HepG2 (cell line): Measurements from ENCODE around the gene TMEM260. TPM values are rescaled to one million over a fixed set of nuclear protein-coding genes. Genes with fewer than 3 reads are reported as not detected.

Source experiments
- ATAC-seq: fragments of 200-7000 bp; cut with Tn5 transposase; 3 replicates; pipeline ENCODE4 v1.9.1; 2020; ENCODE audit warnings: mild to moderate bottlenecking, moderate library complexity
- BruUV-seq: library from RNA; stranded (reverse); fragments of 400-500 nt; replicated peaks from 2 replicates; lab custom pipeline; 2021; lab: Mats Ljungman, UMichigan
- CTCF ChIA-PET: fragments of 300-600 bp; formaldehyde crosslinking; extraction: SDS; loops from one replicate; lab custom pipeline; 2021; ENCODE audit warnings: low total read pairs, inconsistent platforms, low intra/inter-chr PET ratio; lab: Yijun Ruan, JAX
- POLR2A ChIA-PET: fragments of 350-600 bp; sonication (Branson Sonifier 250); formaldehyde crosslinking; loops from one replicate; lab custom pipeline; 2020; ENCODE audit warnings: antibody characterized with exemption, inconsistent platforms; lab: Yijun Ruan, JAX
- DNase-seq: peaks from one replicate; pipeline ENCODE4 v3.0.0-alpha.2; 2015; ENCODE audit warnings: low spot score
- FAIRE-seq: peaks from 3 replicates; lab custom pipeline; 2011; peaks lifted over from hg19 to GRCh38; lab: Jason Lieb, UNC
- H2AFZ ChIP-seq: one replicate; pipeline ENCODE4 v1.6.1; 2011; ENCODE audit warnings: low read length, inconsistent platforms
- H3K27ac ChIP-seq: fragments of 300-600 bp; 3 replicates; pipeline ENCODE4 v1.8.0; 2011; ENCODE audit warnings: mixed run types, mild to moderate bottlenecking, mixed read lengths, low read length, inconsistent platforms; ENCODE audit not compliant: insufficient read depth; ENCODE audit errors: extremely low read length
- H3K27me3 ChIP-seq, 2 experiments: fragments of 200-600 bp in 1 of 2; 2 replicates in 1 of 2; 3 replicates in 1 of 2; pipeline versions ENCODE4 v1.6.0 to v1.8.0; 2011; ENCODE audit warnings: low read length in 2 of 2, mild to moderate bottlenecking in 2 of 2, moderate library complexity in 2 of 2, inconsistent platforms in 1 of 2; ENCODE audit not compliant: insufficient read depth in 2 of 2, control insufficient read depth in 1 of 2
- H3K36me3 ChIP-seq, 2 experiments: fragments of 200-600 bp in 1 of 2; replicated peaks in 1 of 2; 2 replicates in 1 of 2; 3 replicates in 1 of 2; pipeline versions ENCODE4 v1.5.1 to v1.8.0; 2011; ENCODE audit warnings: low read length in 2 of 2, inconsistent platforms in 1 of 2; ENCODE audit not compliant: insufficient read depth in 2 of 2, control insufficient read depth in 1 of 2
- H3K4me1 ChIP-seq: 2 replicates; pipeline ENCODE4 v1.5.1; 2012; ENCODE audit warnings: low read length, inconsistent platforms; ENCODE audit not compliant: insufficient read depth
- H3K4me2 ChIP-seq: 2 replicates; pipeline ENCODE4 v1.6.0; 2011; ENCODE audit warnings: low read depth, low read length, inconsistent platforms
- H3K4me3 ChIP-seq, 3 experiments: fragments of 200-600 bp in 1 of 3; sonication (generic), shearing (Covaris generic) in 1 of 3; replicated peaks in 1 of 3; 2 replicates each; pipeline ENCODE4 v1.5.1; 2011 to 2016; ENCODE audit warnings: low read length in 3 of 3, inconsistent platforms in 2 of 3, low read depth in 2 of 3, mild to moderate bottlenecking in 2 of 3, control low read depth in 1 of 3, mixed read lengths in 1 of 3; ENCODE audit not compliant: insufficient read depth in 1 of 3
- H3K79me2 ChIP-seq: one replicate; pipeline ENCODE4 v1.6.1; 2011; ENCODE audit warnings: low read length, inconsistent platforms; ENCODE audit not compliant: insufficient read depth
- H3K9ac ChIP-seq: 2 replicates; pipeline ENCODE4 v1.6.0; 2011; ENCODE audit warnings: mild to moderate bottlenecking, low read depth, low read length, inconsistent platforms; ENCODE audit not compliant: insufficient read depth
- H3K9me3 ChIP-seq: 2 replicates; pipeline ENCODE4 v1.5.1; 2012; ENCODE audit warnings: mild to moderate bottlenecking, low read length
- H4K20me1 ChIP-seq: 2 replicates; pipeline ENCODE4 v1.6.0; 2011; ENCODE audit warnings: inconsistent platforms, mild to moderate bottlenecking, low read length, moderate library complexity; ENCODE audit not compliant: insufficient read depth
- BHLHE40 ChIP-seq: IDR thresholded peaks from 2 replicates; pipeline ENCODE4 v1.6.1; 2011; ENCODE audit warnings: low read length, improper control_type of control experiment
- HMG20B ChIP-seq: conservative IDR thresholded peaks from 2 replicates; pipeline ENCODE4 v1.6.1; 2016; ENCODE audit warnings: missing genetic modification reagents, missing compliant biosample characterization
- JUN ChIP-seq: sonication (generic); formaldehyde crosslinking; IDR thresholded peaks from 2 replicates; pipeline ENCODE4 v1.4.0; 2020; ENCODE audit warnings: mild to moderate bottlenecking, missing genetic modification reagents
- JUND ChIP-seq: sonication (generic); formaldehyde crosslinking; IDR thresholded peaks from 2 replicates; pipeline ENCODE4 v1.8.0; 2022; ENCODE audit warnings: mild to moderate bottlenecking, missing genetic modification reagents
- POLR2AphosphoS2 ChIP-seq: IDR thresholded peaks from 2 replicates; pipeline ENCODE4 v1.6.1; 2011; ENCODE audit warnings: low read depth, low read length, improper control_type of control experiment
- SP140L ChIP-seq: sonication (generic); formaldehyde crosslinking; IDR thresholded peaks from 2 replicates; pipeline ENCODE4 v1.4.0; 2020; ENCODE audit warnings: missing genetic modification reagents, borderline replicate concordance
- TBL1XR1 ChIP-seq: fragments of 150-350 bp; IDR thresholded peaks from 2 replicates; pipeline ENCODE4 v1.6.1; 2014; ENCODE audit warnings: borderline replicate concordance, low read length; ENCODE audit not compliant: partially characterized antibody
- TBX2 ChIP-seq: sonication (generic); formaldehyde crosslinking; IDR thresholded peaks from 2 replicates; pipeline ENCODE4 v1.5.0; 2020; ENCODE audit warnings: missing genetic modification reagents, mild to moderate bottlenecking, borderline replicate concordance
- TFAP4 ChIP-seq: sonication (generic); IDR thresholded peaks from 2 replicates; pipeline ENCODE4 v1.6.1; 2016; ENCODE audit warnings: low read depth, borderline replicate concordance
- ZKSCAN8 ChIP-seq: IDR thresholded peaks from 2 replicates; pipeline ENCODE4 v1.6.1; 2016; ENCODE audit warnings: borderline replicate concordance, missing genetic modification reagents, missing compliant biosample characterization
- ZNF142 ChIP-seq: sonication (generic); formaldehyde crosslinking; IDR thresholded peaks from 2 replicates; pipeline ENCODE4 v1.4.0; 2020; ENCODE audit warnings: missing genetic modification reagents
- ZNF205 ChIP-seq: IDR thresholded peaks from 2 replicates; pipeline ENCODE4 v1.6.1; 2018; ENCODE audit warnings: missing biosample characterization, missing genetic modification reagents
- ZNF234 ChIP-seq: sonication (generic); formaldehyde crosslinking; conservative IDR thresholded peaks from 2 replicates; pipeline ENCODE4 v1.5.1; 2020; ENCODE audit warnings: mild to moderate bottlenecking, missing genetic modification reagents
- ZNF331 ChIP-seq: sonication (generic); formaldehyde crosslinking; IDR thresholded peaks from 2 replicates; pipeline ENCODE4 v1.4.0; 2020; ENCODE audit warnings: missing genetic modification reagents
- ZNF639 ChIP-seq: conservative IDR thresholded peaks from 2 replicates; pipeline ENCODE4 v1.6.1; 2018; ENCODE audit warnings: missing genetic modification reagents
- ZNF800 ChIP-seq: sonication (generic); formaldehyde crosslinking; IDR thresholded peaks from 2 replicates; pipeline ENCODE4 v1.4.0; 2020; ENCODE audit warnings: missing genetic modification reagents
- WGBS: methylation state at CpG from one replicate; pipeline ENCODE4 v1.1.6; 2017; ENCODE audit warnings: low lambda C conversion rate; 5-methylcytosine and 5-hydroxymethylcytosine counted together
- in situ Hi-C: cut with HindIII; loops from 2 replicates; pipeline ENCODE4 v1.10.0; 2017; ENCODE audit warnings: low pct_unique_long_range_greater_than_20kb; ENCODE audit not compliant: extremely low pct_ligation_motif_present
- intact Hi-C: fragments of 100-400 bp; cut with micrococcal nuclease; formaldehyde crosslinking; loops from one replicate; pipeline ENCODE4 v1.10.0; 2022; ENCODE audit not compliant: unreplicated experiment
- polyA plus RNA-seq, 8 experiments: library from polyadenylated mRNA; depleted of rRNA in 3 of 8; stranded (reverse) in 7 of 8; unstranded in 1 of 8; fragments of >200 nt; fragmentation: Illumina TruSeq in 4 of 8; extraction: Trizol in 4 of 8; gene quantifications; 2 replicates each; pipeline versions ENCODE4 v1.2.1 to v1.2.3, GENCODE V29; 2011 to 2016; ENCODE audit warnings: low read depth in 4 of 8, missing spikeins in 1 of 8, mixed read lengths in 1 of 8; ENCODE audit not compliant: insufficient read depth in 1 of 8
- total RNA-seq, 5 experiments: library from RNA; depleted of rRNA; stranded (reverse); fragments of >200 nt; fragmentation: Illumina TruSeq; extraction: Trizol; gene quantifications; 2 replicates each; pipeline ENCODE4 v1.2.3, GENCODE V29; 2016; ENCODE audit warnings: low read depth in 1 of 5

Gene TMEM260
- total and polyA plus RNA-seq, 2 of the 13 experiments (the other 11 are each of a cell fraction or from before 2014, with no cell fraction given) = 7.7 to 9.3 TPM

GRCh38 chr14:56635041-56635440 is 55.4 kb downstream of the TMEM260 start:
- no peak for TF ChIP-seq ZNF142 (CRISPR knock-in tag)
- TF ChIP-seq ZNF639 (CRISPR knock-in tag) = no peak
- TF ChIP-seq ZKSCAN8 (CRISPR knock-in tag) = no peak
- TF ChIP-seq ZNF800 (CRISPR knock-in tag) = no peak
- TF ChIP-seq TBX2 (CRISPR knock-in tag) = no peak
- TF ChIP-seq JUN = no peak
- no peak for TF ChIP-seq ZNF205 (CRISPR knock-in tag)
- no peak for TF ChIP-seq ZNF331
- no peak for TF ChIP-seq BHLHE40
- no peak for TF ChIP-seq TFAP4
- no peak for TF ChIP-seq POLR2AphosphoS2
- no peak for TF ChIP-seq JUND (CRISPR knock-in tag)
- no peak for TF ChIP-seq SP140L
- no peak for TF ChIP-seq HMG20B
- no peak for TF ChIP-seq TBL1XR1
- no peak for TF ChIP-seq ZNF234 (CRISPR knock-in tag)
- TF ChIP-seq, all 625 proteins: peak for 0
- no peaks in the 10 kb centered on the region for H3K4me1 ChIP-seq
- H3K36me3 ChIP-seq = peaks cover 14 to 31% of the 10 kb centered on the region in 2 experiments; a peak in 4 of 5 replicates
- ChIA-PET CTCF (no interaction called here), POLR2A (no interaction called here)
- intact Hi-C loops = no loop called here
- DNase-seq (no peak), ATAC-seq (no peak), FAIRE-seq (no peak)
- H3K79me2 ChIP-seq = no peaks in the 10 kb centered on the region
- no TSS peak for BruUV-seq
- WGBS = no CpG with 5 or more reads among the region's 2 CpGs
- no peak overlapping the region for H3K4me3 ChIP-seq
- no peak overlapping the region for H3K4me2 ChIP-seq
- no peaks in the 10 kb centered on the region for H4K20me1 ChIP-seq
- in situ Hi-C loops = no loop called here
- no peaks in the 10 kb centered on the region for H3K9me3 ChIP-seq
- no peak overlapping the region for H3K9ac ChIP-seq
- H3K27me3 ChIP-seq = no peaks in the 10 kb centered on the region
- no peak overlapping the region for H2AFZ ChIP-seq
- H3K27ac ChIP-seq = no peak overlapping the region
